ENCODE results near the gene GPR17. TPM values are rescaled to one million over a fixed set of nuclear protein-coding genes. Genes with fewer than 3 reads are reported as not detected.

Gene GPR17
- total and polyA plus RNA-seq, 10 donors, result 0.09 to 1.9 (median 0.24) TPM; not detected in 4

DNA sequence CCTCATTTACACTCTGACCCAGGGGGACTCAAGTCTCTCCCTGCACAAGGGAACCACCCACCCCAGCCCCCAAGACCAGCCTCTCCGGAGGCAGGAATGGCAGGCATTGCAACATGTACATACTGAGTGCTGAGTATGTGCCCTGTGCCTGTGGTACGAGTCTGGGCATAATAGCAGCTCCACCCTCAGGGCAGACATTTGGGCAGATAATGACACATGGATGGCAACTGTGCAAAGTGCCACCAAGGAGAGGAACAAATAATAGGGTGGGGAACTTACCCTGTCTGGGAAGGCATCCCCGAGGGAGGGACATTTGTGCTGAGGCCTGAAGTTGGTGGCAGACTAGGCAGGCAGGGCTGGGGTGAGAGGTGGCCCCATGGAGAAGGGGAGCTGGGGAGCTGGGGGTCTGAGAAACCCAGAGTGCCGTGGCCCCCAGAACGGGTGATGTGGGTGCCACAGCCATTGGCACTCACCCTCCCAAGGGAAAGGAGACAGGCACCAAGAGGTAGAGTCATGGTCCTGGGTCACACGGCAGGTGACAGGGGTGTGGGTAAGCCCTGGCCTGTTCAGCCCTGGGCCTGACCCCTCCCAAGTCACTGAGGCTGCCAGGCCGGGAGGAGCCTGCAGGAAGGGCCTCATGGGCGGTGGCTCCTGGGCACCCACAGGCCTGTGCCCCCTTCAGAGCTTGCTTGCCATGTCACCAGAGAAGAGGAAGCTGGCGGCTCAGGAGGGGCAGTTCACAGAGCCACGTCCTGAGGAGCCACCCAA is 15.7 kb upstream of the GPR17 start:
- intact Hi-C loops (cut with DNase I; ENCODE audit: low total_unique reads), result no loop called here
- peak; percentile 83 for DNase-seq
- no peaks in the 10 kb centered on the region for H3K27me3 ChIP-seq (replicated peaks in 1 of 7)
- no peaks in the 10 kb centered on the region for H3K9me3 ChIP-seq
- WGBS, 5 donors, result 34 to 60% (median 39%) methylated on average over 9 to 10 of the region's 10 CpGs
- H3K36me3 ChIP-seq, result peaks cover 0 to 63% (median under 1%) of the 10 kb centered on the region in 6 donors
- H3K27ac ChIP-seq, result peak overlapping the region in 6 of 8 donors; percentile 13 to 96 (median 92)
- peaks cover 43 to 94% (median 64%) of the 10 kb centered on the region in 6 donors for H3K4me1 ChIP-seq
- peak in 2 of 3 donors; percentile 59 to 62 for TF ChIP-seq POLR2AphosphoS5 (IDR thresholded peaks at IDR 0.05)
- TF ChIP-seq, protein P1, sequence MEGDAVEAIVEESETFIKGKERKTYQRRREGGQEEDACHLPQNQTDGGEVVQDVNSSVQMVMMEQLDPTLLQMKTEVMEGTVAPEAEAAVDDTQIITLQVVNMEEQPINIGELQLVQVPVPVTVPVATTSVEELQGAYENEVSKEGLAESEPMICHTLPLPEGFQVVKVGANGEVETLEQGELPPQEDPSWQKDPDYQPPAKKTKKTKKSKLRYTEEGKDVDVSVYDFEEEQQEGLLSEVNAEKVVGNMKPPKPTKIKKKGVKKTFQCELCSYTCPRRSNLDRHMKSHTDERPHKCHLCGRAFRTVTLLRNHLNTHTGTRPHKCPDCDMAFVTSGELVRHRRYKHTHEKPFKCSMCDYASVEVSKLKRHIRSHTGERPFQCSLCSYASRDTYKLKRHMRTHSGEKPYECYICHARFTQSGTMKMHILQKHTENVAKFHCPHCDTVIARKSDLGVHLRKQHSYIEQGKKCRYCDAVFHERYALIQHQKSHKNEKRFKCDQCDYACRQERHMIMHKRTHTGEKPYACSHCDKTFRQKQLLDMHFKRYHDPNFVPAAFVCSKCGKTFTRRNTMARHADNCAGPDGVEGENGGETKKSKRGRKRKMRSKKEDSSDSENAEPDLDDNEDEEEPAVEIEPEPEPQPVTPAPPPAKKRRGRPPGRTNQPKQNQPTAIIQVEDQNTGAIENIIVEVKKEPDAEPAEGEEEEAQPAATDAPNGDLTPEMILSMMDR (IDR thresholded peaks at IDR 0.05 in 8 of 11, conservative IDR thresholded peaks at IDR 0.05 in 3 of 11), result no peak
- no peak overlapping the region for H3K4me3 ChIP-seq

DNA sequence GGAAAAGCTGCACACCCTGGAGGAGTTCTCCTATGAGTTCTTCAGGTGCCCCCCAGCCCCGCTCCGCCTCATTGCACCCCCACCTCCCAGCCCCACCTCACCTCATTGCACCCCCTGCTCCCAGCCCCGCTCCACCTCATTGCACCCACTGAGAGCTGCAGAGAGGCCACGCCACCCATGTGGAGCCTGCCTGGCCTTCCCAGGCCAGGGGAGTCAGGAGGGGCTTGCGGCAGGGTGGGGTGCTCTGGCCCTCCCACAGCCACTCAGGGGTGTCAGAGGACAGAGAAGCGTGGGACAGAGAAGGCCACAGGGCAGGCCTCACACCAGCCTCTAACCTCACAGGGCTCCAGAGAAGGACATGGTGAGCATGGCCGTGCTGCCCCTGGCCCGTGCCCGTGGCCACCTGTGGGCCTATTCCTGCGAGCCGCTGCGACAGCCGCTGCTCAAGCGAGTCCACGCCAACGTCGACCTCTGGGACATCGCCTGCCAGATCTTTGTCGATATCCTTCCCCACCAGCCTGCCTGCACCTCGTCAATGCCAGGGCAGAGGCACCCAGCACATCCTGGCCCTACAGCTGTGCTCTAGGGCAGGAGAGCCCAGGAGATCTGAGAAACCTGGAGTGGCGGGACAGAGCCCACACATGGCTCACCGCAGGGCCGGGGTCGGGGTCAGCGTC is 15.0 kb upstream of the GPR17 start:
- Histone ChIP-seq H3K4me3 (no peak overlapping the region), H3K27me3 (replicated peaks in 1 of 7) (no peaks in the 10 kb centered on the region), H3K4me1 (peaks cover 49 to 94% (median 65%) of the 10 kb centered on the region in 6 donors), H3K36me3 (peaks cover 0 to 64% (median 3%) of the 10 kb centered on the region in 6 donors), H3K27ac (peak overlapping the region in 6 of 8 donors; percentile 8 to 96 (median 92)), H3K9me3 (no peaks in the 10 kb centered on the region)
- 70 to 93% (median 83%) methylated on average over 9 to 25 of the region's 25 CpGs for WGBS, 5 donors
- intact Hi-C loops (cut with DNase I; ENCODE audit: low total_unique reads), result no loop called here
- peak; percentile 78 for DNase-seq
- TF ChIP-seq POLR2AphosphoS5 (IDR thresholded peaks at IDR 0.05), result peak; percentile 32 to 65 (median 46)
- no peak for TF ChIP-seq POLR2A (IDR thresholded peaks at IDR 0.05)

DNA sequence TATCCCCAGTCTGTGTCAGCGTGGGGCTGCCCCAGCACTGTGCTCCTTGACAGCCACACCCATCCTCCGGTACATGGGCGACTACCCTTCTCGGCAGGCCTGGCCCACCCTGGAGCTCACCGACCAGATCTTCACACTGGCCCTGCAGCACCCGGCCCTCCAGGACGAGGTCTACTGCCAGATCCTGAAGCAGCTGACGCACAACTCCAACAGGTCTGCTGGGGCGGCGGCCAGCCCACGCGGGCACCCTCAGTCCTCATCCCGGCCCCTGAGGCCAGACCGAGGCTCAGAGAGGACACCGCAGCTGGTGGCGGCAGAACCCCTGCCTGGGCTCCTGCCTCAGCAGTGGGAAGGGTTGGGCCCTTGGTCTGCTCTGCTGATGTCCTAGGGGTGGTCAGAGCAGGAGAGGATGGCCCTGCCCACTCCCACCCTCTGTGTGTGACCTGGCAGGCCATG is 14.4 kb upstream of the GPR17 start:
- DNase-seq, result peak; percentile 78
- no peak for TF ChIP-seq POLR2A (IDR thresholded peaks at IDR 0.05)
- TF ChIP-seq POLR2AphosphoS5 (IDR thresholded peaks at IDR 0.05), result peak in 2 of 3 donors; percentile 39 to 58
- TF ChIP-seq, protein P1 (IDR thresholded peaks at IDR 0.05 in 8 of 11, conservative IDR thresholded peaks at IDR 0.05 in 3 of 11), result no peak
- Histone ChIP-seq H3K27me3 (replicated peaks in 1 of 7) (no peaks in the 10 kb centered on the region), H3K4me1 (peaks cover 53 to 94% (median 71%) of the 10 kb centered on the region in 6 donors), H3K4me3 (no peak overlapping the region), H3K27ac (peak overlapping the region; percentile 66 to 96 (median 82)), H3K9me3 (no peaks in the 10 kb centered on the region), H3K36me3 (peaks cover 0 to 70% (median 6%) of the 10 kb centered on the region in 6 donors)
- 87 to 91% (median 89%) methylated on average over 4 to 16 of the region's 16 CpGs for WGBS, 5 donors
- intact Hi-C loops (cut with DNase I; ENCODE audit: low total_unique reads), result no loop called here

DNA sequence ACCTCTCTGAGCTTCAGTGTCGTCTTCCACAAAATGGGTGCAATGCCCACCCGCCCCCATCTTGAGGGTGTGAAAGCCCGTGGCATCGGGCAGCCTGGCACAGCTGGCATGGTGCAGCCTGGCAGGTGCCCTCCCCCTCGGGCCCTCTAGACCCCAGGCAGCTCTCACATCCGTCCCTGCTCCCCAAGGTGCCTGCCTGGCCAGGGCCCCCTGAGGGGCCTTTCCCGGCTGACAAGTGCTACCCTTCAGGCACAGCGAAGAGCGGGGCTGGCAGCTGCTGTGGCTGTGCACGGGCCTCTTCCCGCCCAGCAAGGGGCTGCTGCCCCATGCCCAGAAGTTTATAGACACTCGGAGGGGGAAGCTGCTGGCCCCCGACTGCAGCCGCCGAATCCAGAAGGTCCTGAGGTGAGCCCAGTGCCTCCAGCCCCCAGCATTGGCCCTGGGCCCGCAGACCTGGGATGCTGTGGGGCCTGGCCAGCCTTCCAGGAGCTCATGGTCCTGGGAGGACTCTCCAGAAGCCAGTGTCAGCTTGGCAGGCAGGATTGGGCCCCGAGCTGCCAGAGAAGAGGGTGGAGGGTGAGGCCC is 13.9 kb upstream of the GPR17 start:
- Histone ChIP-seq H3K27me3 (replicated peaks in 1 of 7) (no peaks in the 10 kb centered on the region), H3K9me3 (no peaks in the 10 kb centered on the region), H3K4me3 (no peak overlapping the region), H3K4me1 (peaks cover 58 to 95% (median 76%) of the 10 kb centered on the region in 6 donors), H3K36me3 (peaks cover 0 to 71% (median 6%) of the 10 kb centered on the region in 6 donors), H3K27ac (peak overlapping the region; percentile 66 to 96 (median 82))
- TF ChIP-seq, protein P1 (IDR thresholded peaks at IDR 0.05 in 8 of 11, conservative IDR thresholded peaks at IDR 0.05 in 3 of 11), result no peak
- peak in 2 of 3 donors; percentile 21 to 25 for TF ChIP-seq POLR2AphosphoS5 (IDR thresholded peaks at IDR 0.05)
- intact Hi-C loops (cut with DNase I; ENCODE audit: low total_unique reads), result no loop called here
- WGBS, 5 donors, result 71 to 92% (median 80%) methylated on average over 4 to 17 of the region's 17 CpGs
- DNase-seq, result peak; percentile 80

Measured in spleen (tissue), 11 donors.